Activated naive CD8-positive, alpha-beta T cell treated with anti-CD3 and anti-CD28 coated beads for 36 hours (primary cell): ENCODE results near the gene RAMP3. TPM values are rescaled to one million over a fixed set of nuclear protein-coding genes. Genes with fewer than 3 reads are reported as not detected.

Experiments used
- DNase-seq: peaks from one replicate; pipeline ENCODE4 v3.0.0; 2021
- H3K27ac Mint-ChIP-seq: one replicate; pipeline ENCODE4 v1.8.0; 2022; ENCODE audit warnings: mild to moderate bottlenecking, moderate library complexity, mixed read lengths
- H3K27me3 Mint-ChIP-seq: one replicate; pipeline ENCODE4 v1.8.0; 2022; ENCODE audit warnings: mild to moderate bottlenecking, mixed read lengths
- H3K36me3 Mint-ChIP-seq: one replicate; pipeline ENCODE4 v1.8.0; 2021; ENCODE audit warnings: mild to moderate bottlenecking, mixed read lengths
- H3K4me1 Mint-ChIP-seq: one replicate; pipeline ENCODE4 v1.8.0; 2021; ENCODE audit warnings: mixed read lengths
- H3K4me3 Mint-ChIP-seq: one replicate; pipeline ENCODE4 v1.8.0; 2022; ENCODE audit warnings: mild to moderate bottlenecking, moderate library complexity, mixed read lengths
- H3K9me3 Mint-ChIP-seq: one replicate; pipeline ENCODE4 v1.8.0; 2022; ENCODE audit warnings: mixed read lengths
- total RNA-seq, 2 experiments: library from RNA; stranded (reverse); gene quantifications; one replicate each; pipeline ENCODE4 v1.2.3, GENCODE V29; 2021

RAMP3 gene
- total RNA-seq, 2 experiments from 2014 or later, result not detected

DNA sequence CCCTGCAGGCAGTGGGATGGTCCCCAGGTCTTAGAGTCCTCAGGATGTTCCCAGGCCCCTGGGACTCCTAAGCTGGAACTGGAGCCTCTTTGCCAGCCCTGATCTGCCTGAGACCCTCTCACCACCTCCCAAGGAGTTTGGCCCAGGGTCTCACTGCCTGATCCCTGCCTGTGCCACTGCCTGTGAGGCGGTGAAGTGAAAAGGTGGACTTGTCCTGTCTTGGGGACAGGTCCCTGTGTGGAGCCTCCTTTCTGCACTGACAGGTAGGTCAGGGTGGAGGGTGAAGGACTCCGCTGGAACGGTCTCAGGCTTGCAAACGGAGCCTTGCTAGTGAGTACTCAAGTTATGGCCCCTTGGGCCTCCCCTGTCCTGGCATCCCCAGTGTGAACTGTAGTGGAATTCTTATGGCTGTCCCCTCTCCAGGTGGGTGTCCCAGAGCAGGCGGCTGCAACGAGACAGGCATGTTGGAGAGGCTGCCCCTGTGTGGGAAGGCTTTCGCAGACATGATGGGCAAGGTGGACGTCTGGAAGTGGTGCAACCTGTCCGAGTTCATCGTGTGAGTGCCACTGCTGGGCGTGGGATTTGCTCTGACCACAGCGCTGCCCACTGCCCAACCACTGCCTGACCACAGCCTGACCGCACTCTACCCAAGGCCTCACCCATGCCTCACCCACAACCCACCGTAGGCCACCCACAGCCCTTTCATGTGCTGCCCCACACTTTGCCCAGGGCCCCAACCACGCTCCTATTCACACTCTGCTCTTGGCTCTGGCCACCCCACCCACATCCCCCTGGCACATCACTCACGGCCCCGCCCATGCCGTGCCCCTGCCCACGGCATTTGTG, 19.5 kb downstream of the RAMP3 start:
- Mint-ChIP-seq H3K27ac (no peak overlapping the region), H3K4me3 (no peak overlapping the region)
- DNase-seq, result no peak

DNA sequence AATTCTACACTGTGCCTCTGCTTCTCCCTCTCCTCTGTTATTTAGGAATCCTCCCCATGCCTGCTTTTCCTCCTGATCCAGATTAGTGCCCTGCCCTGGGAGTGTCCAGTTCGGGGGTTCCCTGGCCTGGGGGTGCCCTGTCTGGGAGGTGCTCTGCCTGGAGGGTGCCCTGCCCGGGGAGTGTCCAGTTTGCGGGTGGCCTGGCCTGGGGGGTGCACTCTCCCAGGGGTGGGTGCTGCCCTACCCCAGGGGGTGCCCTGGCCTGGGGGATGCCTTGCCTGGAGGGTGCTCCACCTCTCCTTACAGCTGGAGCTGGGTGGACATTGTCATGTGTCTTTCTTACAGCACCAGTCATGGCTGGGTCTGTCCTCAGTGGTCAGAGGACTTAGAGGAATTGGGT, 20.2 kb downstream of the RAMP3 start:
- Mint-ChIP-seq H3K27ac (no peak overlapping the region), H3K4me1 (no peaks in the 10 kb centered on the region), H3K4me3 (no peak overlapping the region), H3K9me3 (no peaks in the 10 kb centered on the region), H3K36me3 (no peaks in the 10 kb centered on the region), H3K27me3 (peaks cover 15% of the 10 kb centered on the region)
- DNase-seq, result no peak

More for the DNA sequence above, 19.5 kb downstream of the RAMP3 start:
- H3K36me3 Mint-ChIP-seq, result no peaks in the 10 kb centered on the region
- H3K9me3 Mint-ChIP-seq, result no peaks in the 10 kb centered on the region
- no peaks in the 10 kb centered on the region for H3K4me1 Mint-ChIP-seq
- peaks cover 15% of the 10 kb centered on the region for H3K27me3 Mint-ChIP-seq

DNA sequence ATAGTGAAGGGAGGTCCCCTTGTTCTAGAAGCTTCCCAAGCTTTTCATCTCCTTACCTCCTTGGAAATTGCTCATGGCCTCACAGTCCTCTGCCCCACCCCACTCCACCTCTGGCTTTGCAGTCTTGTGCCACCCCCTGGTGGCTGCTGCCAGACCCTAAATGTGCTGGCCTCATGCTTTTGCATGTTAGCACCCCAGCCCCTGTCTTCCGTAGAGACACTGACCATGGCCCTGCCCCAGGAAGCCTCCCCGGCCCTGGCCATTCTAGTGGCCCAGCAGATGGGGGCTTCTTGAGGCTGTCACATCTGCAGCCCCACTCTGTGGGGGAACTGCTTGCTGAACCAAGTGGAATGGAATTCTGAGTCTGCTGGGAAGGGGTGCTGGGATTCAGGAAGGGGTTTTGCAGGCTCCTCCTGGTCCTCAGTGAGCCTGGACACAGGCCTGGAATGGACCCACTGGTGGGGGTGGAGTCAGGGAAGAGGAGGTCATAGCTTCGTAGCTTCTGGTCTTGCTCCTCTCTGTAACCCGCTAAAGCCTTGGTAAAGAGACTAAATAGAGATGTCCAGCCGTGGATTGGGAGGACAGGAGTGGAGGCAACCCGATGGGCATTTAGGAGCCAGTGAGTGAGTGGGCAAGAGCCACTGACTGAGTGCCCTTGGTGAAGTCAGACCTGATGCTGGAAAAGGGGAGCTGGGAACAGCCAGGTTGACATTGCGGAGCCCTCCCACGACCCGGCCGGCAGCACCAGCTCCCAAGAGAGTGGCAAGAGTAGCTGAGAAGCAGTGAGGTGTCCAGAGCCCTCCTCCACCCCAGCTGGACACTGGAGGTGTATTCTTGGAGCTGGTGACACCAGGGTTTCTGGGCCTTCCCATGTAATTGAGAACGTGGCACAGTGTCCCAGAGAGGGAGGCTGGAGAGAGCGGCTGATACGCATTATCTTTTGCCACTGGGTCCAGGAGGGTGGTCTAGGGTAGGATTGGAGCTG, 20.9 kb downstream of the RAMP3 start:
- Mint-ChIP-seq H3K4me3 (no peak overlapping the region), H3K27ac (no peak overlapping the region), H3K36me3 (no peaks in the 10 kb centered on the region), H3K4me1 (no peaks in the 10 kb centered on the region), H3K9me3 (no peaks in the 10 kb centered on the region), H3K27me3 (peaks cover 15% of the 10 kb centered on the region)
- no peak for DNase-seq

DNA sequence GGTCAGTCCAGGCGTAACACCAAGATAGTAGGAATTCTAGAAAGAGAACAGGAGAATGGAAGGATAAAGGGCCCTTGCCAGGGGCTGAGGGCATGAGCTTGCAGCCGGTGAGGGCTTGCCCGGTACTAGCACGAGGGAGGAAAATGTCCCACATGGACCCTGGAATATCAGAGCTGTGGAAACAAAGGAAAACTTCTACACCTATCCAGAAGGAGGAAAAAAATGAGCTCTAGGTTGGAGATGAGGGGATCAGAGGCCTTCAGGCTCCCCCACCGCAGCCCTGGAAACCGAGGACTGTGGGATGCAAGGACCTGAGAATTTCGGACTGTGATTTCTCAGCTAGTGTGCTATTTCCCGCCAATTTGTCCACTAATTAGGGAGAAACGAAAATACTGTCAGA, 22.1 kb downstream of the RAMP3 start:
- no peaks in the 10 kb centered on the region for H3K36me3 Mint-ChIP-seq
- H3K27ac Mint-ChIP-seq, result no peak overlapping the region
- DNase-seq, result no peak
- no peaks in the 10 kb centered on the region for H3K9me3 Mint-ChIP-seq
- no peak overlapping the region for H3K4me3 Mint-ChIP-seq
- H3K4me1 Mint-ChIP-seq, result no peaks in the 10 kb centered on the region
- peaks cover 12% of the 10 kb centered on the region for H3K27me3 Mint-ChIP-seq

DNA sequence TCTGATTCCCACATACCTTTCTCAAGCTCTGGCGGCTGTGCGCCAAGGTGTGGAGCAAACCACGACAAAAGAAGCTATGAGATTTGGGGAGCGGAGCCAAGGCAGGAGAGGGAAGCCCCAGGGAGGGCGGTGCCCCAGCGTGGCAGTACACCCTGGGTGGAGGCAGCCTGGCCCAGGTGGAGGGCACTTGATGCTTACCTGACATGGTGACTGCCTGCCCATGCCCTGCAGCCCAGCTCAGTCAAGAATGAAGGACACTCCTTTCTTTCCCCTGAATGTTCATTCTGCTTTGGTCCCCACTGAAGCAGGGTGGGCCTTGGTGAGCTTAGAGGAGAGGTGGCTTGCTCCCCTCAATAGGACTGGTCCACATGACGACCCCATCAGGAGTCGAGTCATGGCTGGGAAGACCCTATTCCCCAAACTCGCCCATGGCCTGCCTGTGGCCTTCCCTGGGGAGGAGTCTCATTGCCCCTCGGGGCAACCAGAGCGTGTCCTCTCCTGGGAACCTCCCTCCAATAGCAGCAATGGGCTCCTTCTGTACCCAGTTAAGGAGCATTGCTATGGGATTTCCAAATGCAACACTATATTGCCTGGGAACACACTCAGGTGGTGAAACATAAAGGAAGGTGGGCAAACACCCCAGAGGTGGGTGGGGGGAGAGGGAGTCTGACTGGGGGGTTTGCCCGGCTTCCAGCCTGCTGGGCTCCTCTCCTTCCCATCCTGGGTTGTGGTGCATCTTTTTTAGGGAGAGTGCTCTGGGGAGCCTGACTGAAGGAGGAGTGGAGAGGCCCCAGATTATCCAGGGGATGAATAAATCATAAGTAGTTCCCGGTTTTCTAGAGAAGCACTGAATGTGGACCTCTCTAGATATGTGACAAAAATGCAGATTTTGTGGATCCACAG, 22.7 kb downstream of the RAMP3 start:
- no peak for DNase-seq

DNA sequence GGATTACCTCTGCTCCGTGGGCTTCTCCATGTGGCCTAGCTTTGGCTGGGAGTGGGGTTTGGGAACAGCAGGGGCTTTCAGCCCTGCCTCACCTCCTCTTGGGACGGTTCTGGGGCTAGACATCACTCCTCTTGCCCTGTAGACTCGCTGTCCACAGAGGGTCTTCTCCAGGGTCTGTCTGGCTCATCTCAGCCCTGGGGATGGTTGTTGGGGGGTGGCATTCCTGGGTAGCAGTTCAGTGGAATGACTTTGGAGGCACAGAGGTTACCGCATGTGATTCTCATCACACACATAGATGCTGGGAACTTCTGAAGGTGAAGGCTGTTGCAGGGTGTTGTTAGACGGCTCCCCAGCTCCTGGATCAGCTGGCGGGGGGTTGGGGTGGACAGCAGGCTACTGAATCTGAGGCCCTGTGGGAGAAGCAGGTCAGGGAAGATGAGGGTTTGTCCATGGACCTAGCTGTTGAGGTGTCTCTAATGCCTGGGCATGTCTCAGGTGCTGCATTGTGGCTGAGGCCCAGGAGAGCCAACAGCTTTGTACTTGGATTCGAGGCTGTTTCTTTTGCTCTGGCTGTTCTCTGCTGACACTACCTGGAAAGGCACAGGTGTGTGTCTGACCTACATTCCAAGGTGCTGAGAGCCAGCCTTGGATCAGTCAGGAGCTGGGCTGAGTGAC, 23.8 kb downstream of the RAMP3 start:
- Mint-ChIP-seq H3K36me3 (no peaks in the 10 kb centered on the region), H3K27ac (no peak overlapping the region), H3K4me3 (no peak overlapping the region), H3K9me3 (no peaks in the 10 kb centered on the region), H3K4me1 (no peaks in the 10 kb centered on the region), H3K27me3 (peaks cover 6% of the 10 kb centered on the region)
- DNase-seq, result no peak

More for the DNA sequence above, 22.7 kb downstream of the RAMP3 start:
- Mint-ChIP-seq H3K9me3 (no peaks in the 10 kb centered on the region), H3K4me3 (no peak overlapping the region), H3K27ac (no peak overlapping the region), H3K27me3 (peaks cover 12% of the 10 kb centered on the region), H3K4me1 (no peaks in the 10 kb centered on the region), H3K36me3 (no peaks in the 10 kb centered on the region)

DNA sequence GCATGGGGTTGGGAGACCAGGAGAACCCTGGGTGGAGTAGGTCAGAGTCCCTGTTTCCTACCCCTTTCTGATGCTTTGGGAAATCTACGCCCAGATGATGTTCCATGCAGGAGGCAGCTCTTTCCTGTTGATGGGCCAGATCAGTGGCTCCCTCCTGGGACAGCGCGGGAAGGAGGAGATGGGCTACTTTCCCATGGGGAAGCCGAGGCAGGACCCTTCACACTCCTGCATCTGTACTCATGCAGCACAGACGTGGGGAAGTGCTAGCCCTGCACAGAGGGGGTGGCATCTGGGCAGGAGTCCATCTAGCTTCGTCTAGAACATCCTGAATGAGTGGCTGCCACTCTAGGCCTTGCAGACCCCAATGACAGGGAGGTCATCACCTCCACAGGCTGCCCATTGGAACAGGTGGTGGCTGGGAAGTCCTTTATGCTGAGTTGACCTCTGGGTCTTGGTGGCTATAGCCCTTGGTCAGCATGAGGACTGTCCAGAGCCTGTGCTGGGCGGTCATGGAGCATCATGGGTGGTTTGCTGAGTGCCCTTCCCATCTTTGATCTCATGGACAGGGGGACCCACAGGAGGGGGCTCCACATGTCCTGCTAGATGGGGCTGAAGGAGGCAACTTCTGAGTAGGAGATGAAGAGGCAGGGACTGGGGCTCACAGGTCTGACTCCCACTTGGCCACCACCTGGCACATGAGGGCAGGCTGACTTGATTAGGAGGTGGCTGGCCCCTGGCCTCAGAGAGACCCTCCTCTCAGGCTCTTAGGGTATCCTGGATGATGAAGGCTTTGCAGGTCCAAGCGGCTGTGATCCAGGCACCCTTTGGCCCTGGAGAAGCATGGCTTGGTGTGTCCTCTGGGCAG, 24.6 kb downstream of the RAMP3 start:
- H3K4me3 Mint-ChIP-seq, result no peak overlapping the region
- H3K4me1 Mint-ChIP-seq, result no peaks in the 10 kb centered on the region
- no peak for DNase-seq
- H3K27me3 Mint-ChIP-seq, result peaks cover 5% of the 10 kb centered on the region
- H3K36me3 Mint-ChIP-seq, result no peaks in the 10 kb centered on the region
- H3K27ac Mint-ChIP-seq, result no peak overlapping the region
- no peaks in the 10 kb centered on the region for H3K9me3 Mint-ChIP-seq

DNA sequence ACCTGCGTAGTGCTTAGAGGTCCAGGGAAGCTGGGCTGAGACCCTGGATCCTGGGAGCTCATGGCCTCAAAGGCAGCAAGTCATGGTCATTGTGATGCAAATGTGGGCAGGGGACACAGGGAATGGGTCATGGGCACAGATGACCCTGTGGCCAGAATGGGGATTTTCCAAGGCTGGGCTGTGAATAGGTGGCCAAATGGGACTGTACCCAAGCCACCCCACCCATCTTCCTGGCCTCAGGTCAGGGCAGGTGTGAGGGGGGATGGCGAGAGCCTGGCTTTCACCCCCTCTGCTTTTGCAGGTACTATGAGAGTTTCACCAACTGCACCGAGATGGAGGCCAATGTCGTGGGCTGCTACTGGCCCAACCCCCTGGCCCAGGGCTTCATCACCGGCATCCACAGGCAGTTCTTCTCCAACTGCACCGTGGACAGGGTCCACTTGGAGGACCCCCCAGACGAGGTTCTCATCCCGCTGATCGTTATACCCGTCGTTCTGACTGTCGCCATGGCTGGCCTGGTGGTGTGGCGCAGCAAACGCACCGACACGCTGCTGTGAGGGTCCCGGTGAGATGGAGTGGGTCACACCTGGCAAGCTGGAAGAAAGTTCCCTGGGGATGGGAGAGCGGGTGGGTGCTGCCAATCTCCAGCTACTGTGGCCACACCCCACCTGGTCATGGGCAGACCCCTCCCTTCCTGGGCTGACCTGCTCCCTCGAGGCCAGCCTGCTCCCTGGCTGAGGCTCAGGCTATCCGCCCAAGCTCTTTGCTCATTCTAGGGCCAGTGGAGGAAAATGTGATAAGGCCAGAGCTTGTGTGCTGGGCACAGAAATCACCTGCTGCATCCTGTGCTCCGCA, 25.5 kb downstream of the RAMP3 start:
- Mint-ChIP-seq H3K27me3 (peaks cover 5% of the 10 kb centered on the region), H3K9me3 (no peaks in the 10 kb centered on the region), H3K36me3 (no peaks in the 10 kb centered on the region), H3K4me3 (no peak overlapping the region), H3K27ac (no peak overlapping the region), H3K4me1 (no peaks in the 10 kb centered on the region)
- no peak for DNase-seq

DNA sequence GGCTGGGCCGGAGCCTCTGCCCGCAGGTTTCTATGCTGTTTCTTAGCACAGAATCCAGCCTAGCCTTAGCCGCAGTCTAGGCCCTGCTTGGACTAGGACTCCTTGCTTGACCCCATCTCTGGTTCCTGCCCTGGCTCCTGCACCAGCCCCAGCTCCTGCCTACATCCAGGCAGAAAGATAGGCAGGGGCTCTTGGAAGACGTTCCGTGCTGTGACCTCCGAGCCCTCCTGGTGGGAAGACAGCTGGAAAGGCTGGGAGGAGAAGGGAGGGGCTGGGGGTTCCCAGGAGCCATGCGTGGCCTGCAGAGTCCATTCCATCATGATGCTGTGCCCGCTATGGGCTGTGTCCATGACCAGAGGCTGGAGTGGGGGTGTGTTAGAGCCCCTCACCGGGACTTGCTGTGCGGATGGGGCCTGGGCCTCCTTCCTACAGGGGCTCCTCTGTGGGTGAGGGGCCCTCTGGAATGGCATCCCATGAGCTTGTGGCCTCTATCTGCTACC, 26.2 kb downstream of the RAMP3 start:
- Mint-ChIP-seq H3K4me3 (no peak overlapping the region), H3K27me3 (peaks cover 5% of the 10 kb centered on the region), H3K9me3 (no peaks in the 10 kb centered on the region), H3K36me3 (no peaks in the 10 kb centered on the region), H3K4me1 (no peaks in the 10 kb centered on the region), H3K27ac (no peak overlapping the region)
- DNase-seq, result no peak

DNA sequence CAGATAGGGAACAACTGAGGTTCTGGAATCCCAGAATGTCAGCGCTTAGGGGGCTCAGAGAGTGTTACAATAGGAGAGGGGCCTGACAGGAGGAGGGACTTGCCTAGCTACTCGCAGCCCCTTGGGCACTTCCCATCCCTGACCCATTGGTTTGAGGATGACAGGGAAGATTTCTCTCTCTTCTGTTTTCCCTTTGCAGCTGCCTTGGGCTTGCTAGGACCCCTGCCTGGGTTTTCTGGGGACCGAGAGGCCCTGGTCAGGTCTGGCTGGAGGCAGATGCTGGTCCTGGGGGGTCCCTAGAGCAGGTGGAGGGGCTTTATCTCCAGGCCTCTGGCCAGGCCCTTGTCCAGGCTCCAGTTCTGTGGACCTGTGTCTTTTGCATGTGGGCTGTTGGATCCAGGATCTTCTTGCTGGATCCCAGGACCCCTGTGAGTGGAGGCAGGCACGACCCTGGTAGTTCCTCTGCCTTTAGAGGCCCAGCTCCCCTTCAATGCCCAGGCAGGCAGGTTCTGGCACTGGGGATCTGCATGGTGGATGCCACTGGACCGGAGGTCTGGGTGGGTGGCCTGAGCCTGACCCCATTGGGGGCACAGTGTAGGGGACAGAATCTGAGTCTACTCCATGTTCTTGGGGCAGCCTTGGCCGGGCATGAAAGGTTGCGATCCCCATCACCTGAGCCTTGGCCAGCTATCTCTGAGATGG, 26.9 kb downstream of the RAMP3 start:
- DNase-seq, result no peak
- H3K4me1 Mint-ChIP-seq, result no peaks in the 10 kb centered on the region
- no peak overlapping the region for H3K4me3 Mint-ChIP-seq
- no peaks in the 10 kb centered on the region for H3K9me3 Mint-ChIP-seq
- H3K27me3 Mint-ChIP-seq, result peaks cover 6% of the 10 kb centered on the region
- H3K36me3 Mint-ChIP-seq, result no peaks in the 10 kb centered on the region
- no peak overlapping the region for H3K27ac Mint-ChIP-seq

DNA sequence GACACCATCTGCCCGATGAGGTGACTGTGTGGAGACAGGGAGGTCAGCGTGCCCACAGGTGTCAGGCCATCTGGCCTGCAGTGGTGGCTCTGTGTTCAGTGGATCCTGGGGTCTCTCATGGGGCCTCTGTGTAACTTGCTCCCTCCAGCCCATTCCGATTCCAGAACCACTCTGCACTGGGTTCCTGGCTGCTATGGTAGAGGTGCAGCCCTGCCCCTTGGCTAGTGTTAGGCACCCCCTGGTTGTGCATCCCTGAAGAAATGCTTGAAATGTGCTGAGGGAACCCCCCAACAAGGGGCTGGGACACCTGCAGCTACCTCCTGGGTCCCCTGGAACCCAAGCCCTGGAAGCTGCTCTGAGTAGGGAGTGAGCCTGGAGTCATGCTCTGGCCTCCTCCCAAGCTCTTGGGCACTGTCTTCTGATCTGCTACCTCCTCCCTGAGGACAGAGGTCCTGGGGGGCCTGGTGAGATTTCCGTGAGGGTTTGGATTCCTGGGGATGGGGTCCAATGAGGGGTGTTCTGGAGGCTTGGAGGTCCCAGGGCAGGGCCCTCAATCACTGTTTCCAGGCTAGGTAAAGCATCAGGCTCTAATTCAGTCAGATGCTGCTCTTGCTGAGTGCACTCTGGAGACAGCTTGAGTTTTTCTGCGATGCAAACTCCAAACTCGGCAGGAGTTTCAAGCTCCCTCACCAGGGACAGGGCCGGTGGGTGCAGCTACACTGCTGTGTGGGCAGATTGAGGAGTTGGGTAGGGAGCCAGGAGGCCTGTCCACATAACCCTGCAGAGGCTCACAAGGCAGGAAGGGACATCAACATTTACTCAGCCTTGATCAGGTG, 27.7 kb downstream of the RAMP3 start:
- Mint-ChIP-seq H3K9me3 (no peaks in the 10 kb centered on the region), H3K27me3 (peaks cover 8% of the 10 kb centered on the region), H3K4me3 (no peak overlapping the region), H3K27ac (no peak overlapping the region), H3K36me3 (no peaks in the 10 kb centered on the region), H3K4me1 (no peaks in the 10 kb centered on the region)
- no peak for DNase-seq
